ENCODE results near the gene CHN2.

Gene CHN2

GRCh38 chr7:29346231-29346978, 151.8 kb downstream of the CHN2 start:
- Histone ChIP-seq H3K4me2 (ENCODE audit: low read length) (no peak overlapping the region), H3K27ac (no peak overlapping the region), H2AFZ (no peak overlapping the region), H3K36me3 (ENCODE audit: control insufficient read depth, insufficient read depth, low read length) (no peaks in the 10 kb centered on the region), H3K9me3 (ENCODE audit: control insufficient read depth, low read length) (no peaks in the 10 kb centered on the region), H3K4me3 (ENCODE audit: low read depth, low read length) (no peak overlapping the region), H3K4me1 (no peaks in the 10 kb centered on the region), H3K27me3 (ENCODE audit: control insufficient read depth, insufficient read depth, low read length) (no peaks in the 10 kb centered on the region), H3K9ac (no peak overlapping the region), H3K79me2 (no peaks in the 10 kb centered on the region)
- TF ChIP-seq CTCF (IDR thresholded peaks at IDR 0.05), result no peak

GRCh38 chr7:29349362-29349761, 154.8 kb downstream of the CHN2 start:
- no peaks in the 10 kb centered on the region for H3K36me3 ChIP-seq (ENCODE audit: control insufficient read depth, insufficient read depth, low read length)
- H3K4me1 ChIP-seq, result no peaks in the 10 kb centered on the region
- no peaks in the 10 kb centered on the region for H3K9me3 ChIP-seq (ENCODE audit: control insufficient read depth, low read length)
- no peak overlapping the region for H3K9ac ChIP-seq
- no peak overlapping the region for H3K4me3 ChIP-seq (ENCODE audit: low read depth, low read length)
- H3K27ac ChIP-seq, result no peak overlapping the region
- H3K79me2 ChIP-seq, result no peaks in the 10 kb centered on the region
- H2AFZ ChIP-seq, result no peak overlapping the region
- no peak overlapping the region for H3K4me2 ChIP-seq (ENCODE audit: low read length)
- no peaks in the 10 kb centered on the region for H3K27me3 ChIP-seq (ENCODE audit: control insufficient read depth, insufficient read depth, low read length)
- no peak for TF ChIP-seq CTCF (IDR thresholded peaks at IDR 0.05)

- no peaks in the 10 kb centered on the region for H3K4me1 ChIP-seq
Observed at GRCh38 chr7:29350351-29350750, 155.8 kb downstream of the CHN2 start.

GRCh38 chr7:29352041-29352440, 157.5 kb downstream of the CHN2 start:
- TF ChIP-seq CTCF (IDR thresholded peaks at IDR 0.05), result no peak
- no peak overlapping the region for H3K9ac ChIP-seq
- no peaks in the 10 kb centered on the region for H3K9me3 ChIP-seq (ENCODE audit: control insufficient read depth, low read length)
- H3K27ac ChIP-seq, result no peak overlapping the region
- H3K4me2 ChIP-seq (ENCODE audit: low read length), result no peak overlapping the region
- no peak overlapping the region for H2AFZ ChIP-seq
- no peaks in the 10 kb centered on the region for H3K27me3 ChIP-seq (ENCODE audit: control insufficient read depth, insufficient read depth, low read length)
- no peaks in the 10 kb centered on the region for H3K36me3 ChIP-seq (ENCODE audit: control insufficient read depth, insufficient read depth, low read length)
- H3K4me3 ChIP-seq (ENCODE audit: low read depth, low read length), result no peak overlapping the region
- H3K79me2 ChIP-seq, result no peaks in the 10 kb centered on the region
- H3K4me1 ChIP-seq, result no peaks in the 10 kb centered on the region

More at GRCh38 chr7:29350351-29350750, 155.8 kb downstream of the CHN2 start:
- Histone ChIP-seq H3K27me3 (ENCODE audit: control insufficient read depth, insufficient read depth, low read length) (no peaks in the 10 kb centered on the region), H3K9ac (no peak overlapping the region), H2AFZ (no peak overlapping the region), H3K9me3 (ENCODE audit: control insufficient read depth, low read length) (no peaks in the 10 kb centered on the region), H3K27ac (no peak overlapping the region), H3K4me2 (ENCODE audit: low read length) (no peak overlapping the region), H3K79me2 (no peaks in the 10 kb centered on the region), H3K36me3 (ENCODE audit: control insufficient read depth, insufficient read depth, low read length) (no peaks in the 10 kb centered on the region), H3K4me3 (ENCODE audit: low read depth, low read length) (no peak overlapping the region)
- no peak for TF ChIP-seq CTCF (IDR thresholded peaks at IDR 0.05)

- no peak overlapping the region for H3K9ac ChIP-seq
- no peaks in the 10 kb centered on the region for H3K36me3 ChIP-seq (ENCODE audit: control insufficient read depth, insufficient read depth, low read length)
- H3K27ac ChIP-seq, result no peak overlapping the region
- no peaks in the 10 kb centered on the region for H3K79me2 ChIP-seq
- no peak overlapping the region for H3K4me2 ChIP-seq (ENCODE audit: low read length)
- H3K4me1 ChIP-seq, result no peaks in the 10 kb centered on the region
- no peaks in the 10 kb centered on the region for H3K27me3 ChIP-seq (ENCODE audit: control insufficient read depth, insufficient read depth, low read length)
- no peak overlapping the region for H3K4me3 ChIP-seq (ENCODE audit: low read depth, low read length)
- no peaks in the 10 kb centered on the region for H3K9me3 ChIP-seq (ENCODE audit: control insufficient read depth, low read length)
- H2AFZ ChIP-seq, result no peak overlapping the region
- TF ChIP-seq CTCF (IDR thresholded peaks at IDR 0.05), result no peak
Observed at GRCh38 chr7:29353810-29354209, 159.2 kb downstream of the CHN2 start.

Measured in parathyroid adenoma (tissue), 2 donors.